Left ventricle myocardium superior (tissue), 1 donor: ENCODE measurements around the gene NRG3. TPM values are rescaled to one million over a fixed set of nuclear protein-coding genes. Genes with fewer than 3 reads are reported as not detected.
A peak's percentile ranks its signal among the peaks of the same experiment; 100 is the strongest.

Experiments used
- ATAC-seq: fragments of 200-7000 bp; cut with Tn5 transposase; one replicate; pipeline ENCODE4 v1.9.1; 2020; ENCODE audit warnings: mild to moderate bottlenecking, moderate library complexity
- DNase-seq: peaks from one replicate; pipeline ENCODE4 v3.0.0-alpha.2; 2020
- intact Hi-C: fragments of 100-400 bp; cut with micrococcal nuclease; formaldehyde crosslinking; loops from one replicate; pipeline ENCODE4 v1.11.0; 2022
- total RNA-seq: library from RNA; stranded (reverse); fragmentation: NEBNext Ultra II Directional; extraction: Animal tissue kit (Norgen Biotek cat#: 25700); gene quantifications from one replicate; pipeline ENCODE4 v1.2.1, GENCODE V29; 2021
- donor health status: DM: no; HTN: yes; CAD: no; lungs with severe emphysema.

Gene NRG3
- total RNA-seq, 1 donor from 2014 or later, result 0.15 TPM

GRCh38 chr10:82245906-82246560, 371.0 kb downstream of the NRG3 start:
- intact Hi-C loops, result no loop called here
- ATAC-seq (no peak), DNase-seq (no peak)

GRCh38 chr10:82249141-82249540, 374.1 kb downstream of the NRG3 start:
- intact Hi-C loops, result no loop called here
- no peak for ATAC-seq
- DNase-seq, result no peak

GRCh38 chr10:82251222-82251906, 376.4 kb downstream of the NRG3 start:
- ATAC-seq (no peak), DNase-seq (no peak)
- intact Hi-C loops, result no loop called here

- intact Hi-C loops, result no loop called here
- ATAC-seq, result no peak
These were observed 377.1 kb downstream of the NRG3 start for GRCh38 chr10:82252081-82252480.

GRCh38 chr10:82254237-82254636, 379.2 kb downstream of the NRG3 start:
- intact Hi-C loops, result no loop called here

More at GRCh38 chr10:82252081-82252480, 377.1 kb downstream of the NRG3 start:
- DNase-seq, result no peak

GRCh38 chr10:82256275-82256674, 381.3 kb downstream of the NRG3 start:
- ATAC-seq, result no peak
- intact Hi-C loops, result no loop called here
- DNase-seq, result no peak

More at GRCh38 chr10:82254237-82254636, 379.2 kb downstream of the NRG3 start:
- no peak for ATAC-seq
- DNase-seq, result no peak

GRCh38 chr10:82266438-82266837, 391.4 kb downstream of the NRG3 start:
- intact Hi-C loops, result no loop called here
- DNase-seq (no peak), ATAC-seq (peak; percentile 31)

- DNase-seq (no peak), ATAC-seq (no peak)
- intact Hi-C loops, result no loop called here
These were observed 392.0 kb downstream of the NRG3 start for GRCh38 chr10:82267014-82267413.

GRCh38 chr10:82267465-82267864, 392.5 kb downstream of the NRG3 start:
- no peak for DNase-seq
- ATAC-seq, result no peak
- intact Hi-C loops, result no loop called here

GRCh38 chr10:82267960-82268359, 393.0 kb downstream of the NRG3 start:
- no peak for DNase-seq
- intact Hi-C loops, result no loop called here
- no peak for ATAC-seq

- intact Hi-C loops, result no loop called here
- no peak for DNase-seq
- no peak for ATAC-seq
These were observed 402.6 kb downstream of the NRG3 start for GRCh38 chr10:82277591-82277990.

- DNase-seq (no peak), ATAC-seq (no peak)
- intact Hi-C loops, result no loop called here
These were observed 403.6 kb downstream of the NRG3 start for GRCh38 chr10:82278401-82279182.

- DNase-seq (no peak), ATAC-seq (no peak)
- intact Hi-C loops, result no loop called here
These were observed 407.9 kb downstream of the NRG3 start for GRCh38 chr10:82282782-82283456.

- no peak for ATAC-seq
These were observed 409.2 kb downstream of the NRG3 start for GRCh38 chr10:82284180-82284579.

GRCh38 chr10:82288461-82288881, 413.5 kb downstream of the NRG3 start:
- DNase-seq (no peak), ATAC-seq (no peak)
- intact Hi-C loops, result no loop called here

More at GRCh38 chr10:82284180-82284579, 409.2 kb downstream of the NRG3 start:
- DNase-seq, result no peak
- intact Hi-C loops, result no loop called here

GRCh38 chr10:82289945-82290344, 415.0 kb downstream of the NRG3 start:
- no peak for ATAC-seq
- intact Hi-C loops, result no loop called here
- no peak for DNase-seq

GRCh38 chr10:82294874-82295378, 419.9 kb downstream of the NRG3 start:
- DNase-seq (no peak), ATAC-seq (no peak)
- intact Hi-C loops, result no loop called here

- intact Hi-C loops, result no loop called here
- no peak for ATAC-seq
- no peak for DNase-seq
These were observed 433.6 kb downstream of the NRG3 start for GRCh38 chr10:82308641-82309040.

GRCh38 chr10:82310839-82311238, 435.8 kb downstream of the NRG3 start:
- ATAC-seq (no peak), DNase-seq (no peak)
- intact Hi-C loops, result no loop called here
